ENCODE results near the gene ETS1. TPM values are rescaled to one million over a fixed set of nuclear protein-coding genes. Genes with fewer than 3 reads are reported as not detected.

ETS1 gene
- total RNA-seq, 1 experiment from 2014 or later = 1.1 TPM

GRCh38 chr11:128530118-128531074 lies 57.0 kb downstream of the ETS1 start:
- Mint-ChIP-seq H3K4me1 (ENCODE audit: low read depth, unreplicated experiment) (no peaks in the 10 kb centered on the region), H3K27ac (ENCODE audit: unreplicated experiment) (no peak overlapping the region), H3K27me3 (ENCODE audit: insufficient read depth, unreplicated experiment) (peaks cover 35% of the 10 kb centered on the region), H3K9me3 (ENCODE audit: unreplicated experiment) (no peaks in the 10 kb centered on the region), H3K36me3 (ENCODE audit: insufficient read depth, unreplicated experiment) (no peaks in the 10 kb centered on the region), H3K4me3 (ENCODE audit: unreplicated experiment) (no peak overlapping the region)
- intact Hi-C loops (cut with micrococcal nuclease; ENCODE audit: unreplicated experiment) = no loop called here
- no peaks in the 10 kb centered on the region for H3K27me3 ChIP-seq (replicated peaks; ENCODE audit: control insufficient read depth, insufficient read depth, low read length)
- ChIA-PET CTCF (no interaction called here), POLR2A (no interaction called here)
- DNase-seq = no peak
- TF ChIP-seq CTCF (IDR thresholded peaks at IDR 0.05; ENCODE audit: insufficient read depth in 1 of 2, low read depth in 1 of 2, low read length in 1 of 2, severe bottlenecking in 1 of 2, unreplicated experiment in 1 of 2) = no peak
- no peak overlapping the region for H3K4me3 ChIP-seq (ENCODE audit: low read depth, low read length)
- no peaks in the 10 kb centered on the region for H3K4me1 ChIP-seq
- peaks cover 3% of the 10 kb centered on the region; the same call in 1 of the 2 replicates for H3K9me3 ChIP-seq
- BruUV-seq (replicated peaks) = no TSS peak
- no peaks in the 10 kb centered on the region for H3K36me3 ChIP-seq (ENCODE audit: control insufficient read depth, insufficient read depth, low read length)

- Mint-ChIP-seq H3K4me1 (ENCODE audit: low read depth, unreplicated experiment) (no peaks in the 10 kb centered on the region), H3K27me3 (ENCODE audit: insufficient read depth, unreplicated experiment) (peaks cover 34% of the 10 kb centered on the region), H3K4me3 (ENCODE audit: unreplicated experiment) (no peak overlapping the region), H3K9me3 (ENCODE audit: unreplicated experiment) (no peaks in the 10 kb centered on the region), H3K27ac (ENCODE audit: unreplicated experiment) (no peak overlapping the region), H3K36me3 (ENCODE audit: insufficient read depth, unreplicated experiment) (no peaks in the 10 kb centered on the region)
- no peak for DNase-seq
- BruUV-seq (replicated peaks) = no TSS peak
- no peaks in the 10 kb centered on the region for H3K9me3 ChIP-seq
- no peak for TF ChIP-seq CTCF (IDR thresholded peaks at IDR 0.05; ENCODE audit: insufficient read depth in 1 of 2, low read depth in 1 of 2, low read length in 1 of 2, severe bottlenecking in 1 of 2, unreplicated experiment in 1 of 2)
- no peaks in the 10 kb centered on the region for H3K27me3 ChIP-seq (replicated peaks; ENCODE audit: control insufficient read depth, insufficient read depth, low read length)
- ChIA-PET POLR2A (no interaction called here), CTCF (no interaction called here)
- H3K4me3 ChIP-seq (ENCODE audit: low read depth, low read length) = no peak overlapping the region
- no peaks in the 10 kb centered on the region for H3K4me1 ChIP-seq
- intact Hi-C loops (cut with micrococcal nuclease; ENCODE audit: unreplicated experiment) = no loop called here
- no peaks in the 10 kb centered on the region for H3K36me3 ChIP-seq (ENCODE audit: control insufficient read depth, insufficient read depth, low read length)
These were observed 59.1 kb downstream of the ETS1 start for GRCh38 chr11:128528294-128528693.

GRCh38 chr11:128527046-128527445 lies 60.3 kb downstream of the ETS1 start:
- Mint-ChIP-seq H3K27me3 (ENCODE audit: insufficient read depth, unreplicated experiment) (peaks cover 31% of the 10 kb centered on the region), H3K9me3 (ENCODE audit: unreplicated experiment) (no peaks in the 10 kb centered on the region), H3K27ac (ENCODE audit: unreplicated experiment) (no peak overlapping the region), H3K4me1 (ENCODE audit: low read depth, unreplicated experiment) (peaks cover 9% of the 10 kb centered on the region), H3K4me3 (ENCODE audit: unreplicated experiment) (no peak overlapping the region), H3K36me3 (ENCODE audit: insufficient read depth, unreplicated experiment) (no peaks in the 10 kb centered on the region)
- ChIA-PET POLR2A (no interaction called here), CTCF (no interaction called here)
- H3K4me3 ChIP-seq (ENCODE audit: low read depth, low read length) = no peak overlapping the region
- TF ChIP-seq CTCF (IDR thresholded peaks at IDR 0.05; ENCODE audit: insufficient read depth in 1 of 2, low read depth in 1 of 2, low read length in 1 of 2, severe bottlenecking in 1 of 2, unreplicated experiment in 1 of 2) = no peak
- H3K36me3 ChIP-seq (ENCODE audit: control insufficient read depth, insufficient read depth, low read length) = no peaks in the 10 kb centered on the region
- DNase-seq = no peak
- intact Hi-C loops (cut with micrococcal nuclease; ENCODE audit: unreplicated experiment) = no loop called here
- H3K27me3 ChIP-seq (replicated peaks; ENCODE audit: control insufficient read depth, insufficient read depth, low read length) = no peaks in the 10 kb centered on the region
- BruUV-seq (replicated peaks) = no TSS peak
- H3K9me3 ChIP-seq = no peaks in the 10 kb centered on the region
- peaks cover 7% of the 10 kb centered on the region; the same call in 1 of the 2 replicates for H3K4me1 ChIP-seq

Measured in Caco-2 (cell line).